Duodenal mucosa (tissue), 2 donors: ENCODE results near the gene HMMR.
A peak's percentile ranks its signal among the peaks of the same experiment; 100 is the strongest.
"Not testable (repeated sequence)": the region's sequence is repeated elsewhere in the genome, so short reads cannot be mapped to it uniquely, and the experiment has no call there.

Experiments used
- H3K27ac ChIP-seq: one replicate; pipeline ENCODE4 v1.7.0; 2013; ENCODE audit warnings: low read depth, low read length
- H3K27me3 ChIP-seq, 2 donors: one replicate each; pipeline ENCODE4 v1.7.0; 2013; ENCODE audit warnings: low read length in 2 of 2, control low read depth in 1 of 2; ENCODE audit not compliant: insufficient read depth in 2 of 2, control insufficient read depth in 1 of 2
- H3K36me3 ChIP-seq, 2 donors: one replicate each; pipeline ENCODE4 v1.7.0; 2013; ENCODE audit warnings: low read length in 2 of 2, control low read depth in 1 of 2; ENCODE audit not compliant: insufficient read depth in 2 of 2, control insufficient read depth in 1 of 2
- H3K4me1 ChIP-seq, 2 donors: one replicate each; pipeline ENCODE4 v1.7.0; 2013; ENCODE audit warnings: low read length in 2 of 2, control low read depth in 1 of 2; ENCODE audit not compliant: insufficient read depth in 2 of 2, control insufficient read depth in 1 of 2
- H3K4me3 ChIP-seq, 2 donors: one replicate each; pipeline ENCODE4 v1.7.0; 2013; ENCODE audit warnings: low read length in 2 of 2, low read depth in 1 of 2
- H3K9ac ChIP-seq, 2 donors: one replicate each; pipeline ENCODE4 v1.7.0; 2013; ENCODE audit warnings: low read length in 2 of 2, low read depth in 1 of 2
- H3K9me3 ChIP-seq, 2 donors: one replicate each; pipeline ENCODE4 v1.7.0; 2013; ENCODE audit warnings: low read length in 2 of 2, control low read depth in 1 of 2; ENCODE audit not compliant: control insufficient read depth in 1 of 2

The HMMR gene

GRCh38 chr5:163460562-163461171 is at the start of gene HMMR:
Gene HMMR (plus strand): TSS chr5:163460632. CDS start chr5:163460693, 61 bp downstream.
- no peaks in the 10 kb centered on the region for H3K27me3 ChIP-seq
- H3K9ac ChIP-seq: peak within 1 kb of the TSS; percentile 90 to 91
- no peaks in the 10 kb centered on the region for H3K36me3 ChIP-seq
- H3K4me3 ChIP-seq: peak within 1 kb of the TSS; percentile 87 to 95
- peaks cover 12 to 30% of the 10 kb centered on the region in 2 donors for H3K4me1 ChIP-seq
- H3K9me3 ChIP-seq: no peaks in the 10 kb centered on the region
- H3K27ac ChIP-seq: peak within 1 kb of the TSS; percentile 98

GRCh38 chr5:163415673-163416072 is 44.8 kb upstream of the HMMR start:
- not testable (repeated sequence) for H3K9ac ChIP-seq, H3K4me3 ChIP-seq, H3K27ac ChIP-seq, H3K27me3 ChIP-seq, H3K36me3 ChIP-seq, H3K9me3 ChIP-seq, H3K4me1 ChIP-seq

GRCh38 chr5:163424836-163425235 is 35.6 kb upstream of the HMMR start:
- H3K4me3 ChIP-seq: no peak overlapping the region
- H3K9ac ChIP-seq: no peak overlapping the region
- no peaks in the 10 kb centered on the region for H3K4me1 ChIP-seq
- H3K27ac ChIP-seq: no peak overlapping the region
- no peaks in the 10 kb centered on the region for H3K27me3 ChIP-seq
- no peaks in the 10 kb centered on the region for H3K9me3 ChIP-seq
- no peaks in the 10 kb centered on the region for H3K36me3 ChIP-seq

- H3K4me3 ChIP-seq, H3K4me1 ChIP-seq, H3K36me3 ChIP-seq, H3K27me3 ChIP-seq, H3K27ac ChIP-seq, H3K9me3 ChIP-seq, H3K9ac ChIP-seq: not testable (repeated sequence)
These were observed 34.3 kb upstream of the HMMR start for GRCh38 chr5:163426128-163426527.

- H3K27ac ChIP-seq: no peak overlapping the region
- H3K4me1 ChIP-seq: peaks cover 6 to 31% of the 10 kb centered on the region in 2 donors
- H3K9me3 ChIP-seq: no peaks in the 10 kb centered on the region
- no peaks in the 10 kb centered on the region for H3K36me3 ChIP-seq
- H3K9ac ChIP-seq: no peak overlapping the region
- H3K27me3 ChIP-seq: no peaks in the 10 kb centered on the region
- no peak overlapping the region for H3K4me3 ChIP-seq
These were observed 27.9 kb upstream of the HMMR start for GRCh38 chr5:163432544-163432943.

- no peaks in the 10 kb centered on the region for H3K27me3 ChIP-seq
- H3K9me3 ChIP-seq: no peaks in the 10 kb centered on the region
- H3K27ac ChIP-seq: no peak overlapping the region
- H3K9ac ChIP-seq: no peak overlapping the region
- H3K4me1 ChIP-seq: peaks cover 10 to 31% of the 10 kb centered on the region in 2 donors
- no peaks in the 10 kb centered on the region for H3K36me3 ChIP-seq
- no peak overlapping the region for H3K4me3 ChIP-seq
These were observed 27.2 kb upstream of the HMMR start for GRCh38 chr5:163433271-163433670.

GRCh38 chr5:163434401-163434866 is 26.0 kb upstream of the HMMR start:
- Histone ChIP-seq H3K36me3 (no peaks in the 10 kb centered on the region), H3K9ac (no peak overlapping the region), H3K27ac (no peak overlapping the region), H3K27me3 (no peaks in the 10 kb centered on the region), H3K9me3 (no peaks in the 10 kb centered on the region), H3K4me1 (peaks cover 20 to 37% of the 10 kb centered on the region in 2 donors), H3K4me3 (no peak overlapping the region)

- no peaks in the 10 kb centered on the region for H3K9me3 ChIP-seq
- H3K4me1 ChIP-seq: peaks cover 30 to 47% of the 10 kb centered on the region in 2 donors
- H3K27ac ChIP-seq: no peak overlapping the region
- H3K36me3 ChIP-seq: peaks cover 0 to 11% of the 10 kb centered on the region in 2 donors
- H3K9ac ChIP-seq: no peak overlapping the region
- H3K4me3 ChIP-seq: peak overlapping the region; percentile 96 to 98
- H3K27me3 ChIP-seq: no peaks in the 10 kb centered on the region
These were observed 23.9 kb upstream of the HMMR start for GRCh38 chr5:163436515-163436914.

- H3K36me3 ChIP-seq: peaks cover 2 to 16% of the 10 kb centered on the region in 2 donors
These were observed 23.5 kb upstream of the HMMR start for GRCh38 chr5:163437011-163437308.

GRCh38 chr5:163437309-163438182 is 22.9 kb upstream of the HMMR start, which contains the start of gene CCNG1:
Gene CCNG1 (plus strand): TSS chr5:163437595. CDS start chr5:163439257, 1,662 bp downstream.
- no peaks in the 10 kb centered on the region for H3K27me3 ChIP-seq
- peaks cover 30 to 44% of the 10 kb centered on the region in 2 donors for H3K4me1 ChIP-seq
- no peaks in the 10 kb centered on the region for H3K9me3 ChIP-seq
- H3K27ac ChIP-seq: peak within 1 kb of the TSS; percentile 93
- peaks cover 7 to 21% of the 10 kb centered on the region in 2 donors for H3K36me3 ChIP-seq
- peak within 1 kb of the TSS; percentile 89 to 98 for H3K9ac ChIP-seq
- H3K4me3 ChIP-seq: peak within 1 kb of the TSS; percentile 96 to 98

More at GRCh38 chr5:163437011-163437308, 23.5 kb upstream of the HMMR start:
- Histone ChIP-seq H3K4me1 (peaks cover 30 to 47% of the 10 kb centered on the region in 2 donors), H3K4me3 (peak overlapping the region; percentile 96 to 98), H3K27me3 (no peaks in the 10 kb centered on the region), H3K9ac (peak overlapping the region; percentile 89 to 98), H3K27ac (no peak overlapping the region), H3K9me3 (no peaks in the 10 kb centered on the region)
